ENCODE results near the gene PGK1.

- TF ChIP-seq CTCF (conservative IDR thresholded peaks at IDR 0.05; ENCODE audit: low read depth, low read length), result peak; percentile 44
- TF ChIP-seq EZH2 (IDR thresholded peaks at IDR 0.05; ENCODE audit: low read length, unreplicated experiment), result no peak
- no peak for TF ChIP-seq EZH2phosphoT487 (IDR thresholded peaks at IDR 0.05; ENCODE audit: borderline replicate concordance, low read length)
Measured at GRCh38 chrX:78124307-78124706, 20.3 kb downstream of the PGK1 start.
